Measurements from ENCODE around the gene LPA. TPM values are rescaled to one million over a fixed set of nuclear protein-coding genes. Genes with fewer than 3 reads are reported as not detected.
A peak's percentile ranks its signal among the peaks of the same experiment; 100 is the strongest.

Gene LPA
- total and polyA plus RNA-seq, 2 of the 8 experiments (the other 6 are each of a cell fraction or from before 2014, with no cell fraction given) = 0.39 TPM; not detected in 1

DNA sequence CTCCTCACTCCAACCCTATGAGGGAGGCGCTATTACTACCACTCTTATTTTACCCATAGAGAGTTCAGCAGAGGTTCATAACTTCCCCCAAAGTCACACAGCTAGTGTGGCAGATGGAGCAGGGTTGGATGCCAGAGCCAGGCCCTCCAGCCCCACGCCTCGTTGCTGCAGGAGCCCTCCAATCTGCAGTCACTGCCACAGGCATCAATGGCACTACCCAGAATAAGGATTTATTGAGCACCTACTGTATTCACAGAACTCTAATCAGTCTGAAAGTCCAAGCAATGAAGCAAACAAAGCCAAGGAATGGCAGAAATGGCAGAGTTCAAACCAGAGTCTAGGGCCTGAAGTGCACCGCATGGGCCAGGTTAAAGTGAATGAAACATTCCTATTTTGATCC, 144.9 kb downstream of the LPA start:
- no peak overlapping the region for H2BK12ac ChIP-seq (ENCODE audit: low read depth, low read length)
- H4K91ac ChIP-seq (replicated peaks; ENCODE audit: insufficient read length, low read length) = no peak overlapping the region
- H4K5ac ChIP-seq (ENCODE audit: insufficient read length, low read depth, low read length) = no peak overlapping the region
- 82% methylated on average over 4 of the region's 4 CpGs; no CpG with 5 or more reads in 1 of the 2 experiments for WGBS, 2 experiments (ENCODE audit: extremely low coverage in 1 of 2, insufficient coverage in 1 of 2, insufficient read length in 1 of 2, insufficient replicate concordance in 2 of 2, low coverage in 1 of 2, low lambda C conversion rate in 2 of 2, missing lambda C conversion rate in 1 of 2)
- ChIA-PET POLR2A (ENCODE audit: partially characterized antibody) (interaction anchor here (1.1 to 1.4 kb wide), 4 partner anchors 12 to 790 kb away, joined by 3 to 7 read pairs (median 4); no protein-coding TSS in a partner anchor), CTCF (ENCODE audit: partially characterized antibody) (interaction anchor here (0.6 to 5.3 kb wide), 24 partner anchors 10 to 943 kb away, joined by 3 to 67 read pairs (median 4); no protein-coding TSS in a partner anchor)
- no peak overlapping the region for H3K9ac ChIP-seq (replicated peaks in 1 of 4; ENCODE audit: extremely low read depth in 1 of 4, low read depth in 3 of 4, low read length in 3 of 4)
- no peak overlapping the region for H2BK15ac ChIP-seq (ENCODE audit: low read length)
- no peaks in the 10 kb centered on the region for H3K79me2 ChIP-seq (ENCODE audit: control insufficient read depth in 1 of 2, insufficient read depth in 2 of 2, low read length in 2 of 2)
- H2BK5ac ChIP-seq (ENCODE audit: low read depth, low read length) = no peak overlapping the region
- no peaks in the 10 kb centered on the region for H3K9me3 ChIP-seq (ENCODE audit: insufficient read depth in 2 of 2, low read depth in 1 of 2, low read length in 1 of 2)
- no peaks in the 10 kb centered on the region for H4K20me1 ChIP-seq (replicated peaks in 1 of 2; ENCODE audit: control insufficient read depth in 1 of 2, insufficient read depth in 2 of 2, low read length in 2 of 2)
- H3K4me1 ChIP-seq (replicated peaks in 1 of 4; ENCODE audit: control insufficient read depth in 3 of 4, insufficient read depth in 4 of 4, low read length in 3 of 4) = no peaks in the 10 kb centered on the region; a peak in 2 of 7 replicates
- H3K36me3 ChIP-seq (ENCODE audit: control insufficient read depth in 2 of 4, insufficient read depth in 4 of 4, low read length in 3 of 4) = no peaks in the 10 kb centered on the region
- no peak overlapping the region for H2BK20ac ChIP-seq (ENCODE audit: low read length)
- no peak overlapping the region for H3K18ac ChIP-seq (ENCODE audit: extremely low read depth, low read length)
- H2AK5ac ChIP-seq (ENCODE audit: low read depth, low read length) = no peak overlapping the region
- peaks cover 2% of the 10 kb centered on the region; the same call in 1 of the 2 replicates for H3K23me2 ChIP-seq (ENCODE audit: low read depth, low read length)
- no peak overlapping the region for H4K8ac ChIP-seq (ENCODE audit: extremely low read depth, insufficient read depth, low read length)
- no peak overlapping the region for H2BK120ac ChIP-seq (replicated peaks; ENCODE audit: low read depth, low read length)
- no peak for DNase-seq (ENCODE audit: low read depth in 1 of 2, low spot score in 2 of 2)
- H3K4me2 ChIP-seq (ENCODE audit: insufficient read depth in 1 of 2, low read depth in 2 of 2, low read length in 2 of 2) = peak overlapping the region; percentile 46 to 74; a peak in 2 of 4 replicates
- H3K56ac ChIP-seq (replicated peaks; ENCODE audit: insufficient read length, low read depth, low read length) = no peak overlapping the region
- no peak overlapping the region for H3K27ac ChIP-seq (ENCODE audit: low read depth, low read length)
- no peaks in the 10 kb centered on the region for H3K79me1 ChIP-seq (ENCODE audit: low read depth, low read length)
- TF ChIP-seq SIX5 (IDR thresholded peaks at IDR 0.05; ENCODE audit: low read depth, low read length) (no peak), BCL11A (IDR thresholded peaks at IDR 0.05; ENCODE audit: low read depth in 2 of 2, low read length in 2 of 2) (no peak), POLR2A (IDR thresholded peaks at IDR 0.05; ENCODE audit: control extremely low read depth in 1 of 2, low read depth in 2 of 2, low read length in 2 of 2) (no peak), SP4 (IDR thresholded peaks at IDR 0.05; ENCODE audit: low read length) (no peak), CTBP2 (IDR thresholded peaks at IDR 0.05; ENCODE audit: borderline replicate concordance, insufficient read depth, insufficient read length, low read length) (no peak), RFX5 (IDR thresholded peaks at IDR 0.05; ENCODE audit: borderline replicate concordance, low read depth, low read length) (no peak), CEBPB (IDR thresholded peaks at IDR 0.05; ENCODE audit: low read depth, low read length) (no peak), EGR1 (IDR thresholded peaks at IDR 0.05; ENCODE audit: borderline replicate concordance, low read depth, low read length) (no peak), SAP30 (IDR thresholded peaks at IDR 0.05; ENCODE audit: insufficient read depth, insufficient replicate concordance, low read length) (no peak), ZNF274 (IDR thresholded peaks at IDR 0.05; ENCODE audit: borderline replicate concordance, extremely low read depth, low read length) (no peak), GTF2F1 (IDR thresholded peaks at IDR 0.05; ENCODE audit: borderline replicate concordance, low read depth, low read length) (no peak), KDM4A (IDR thresholded peaks at IDR 0.05; ENCODE audit: low read depth, low read length, severe bottlenecking) (no peak), RBBP5 (IDR thresholded peaks at IDR 0.05; ENCODE audit: borderline replicate concordance, low read depth, low read length) (no peak), POU5F1 (IDR thresholded peaks at IDR 0.05; ENCODE audit: low read depth, low read length) (no peak), SP2 (IDR thresholded peaks at IDR 0.05; ENCODE audit: low read length) (no peak)
- peak overlapping the region in 1 of 4 experiments; percentile 82; a peak in 2 of 8 replicates for H3K4me3 ChIP-seq (ENCODE audit: extremely low read depth in 1 of 4, insufficient read depth in 2 of 4, low read depth in 3 of 4, low read length in 4 of 4)
- H3K4ac ChIP-seq (replicated peaks; ENCODE audit: insufficient read length, low read depth, low read length) = no peak overlapping the region
- no peak for FAIRE-seq
- no peak overlapping the region for H3K14ac ChIP-seq (ENCODE audit: insufficient read length)
- H3K27me3 ChIP-seq (replicated peaks in 1 of 4; ENCODE audit: control insufficient read depth in 3 of 4, extremely low read depth in 1 of 4, insufficient read depth in 3 of 4, low read length in 3 of 4) = no peaks in the 10 kb centered on the region
- H2AFZ ChIP-seq (ENCODE audit: low read length) = peak overlapping the region; percentile 75; the same call in 1 of the 2 replicates
- H3K23ac ChIP-seq (ENCODE audit: insufficient read length) = no peak overlapping the region
